Neuronal stem cell (in vitro differentiated cells): ENCODE measurements around the gene XPO6.

Experiments
- DNase-seq: peaks from one replicate; pipeline ENCODE4 v3.0.0-alpha.2; 2013; ENCODE audit warnings: low spot score
- H2AFZ ChIP-seq: one replicate; pipeline ENCODE4 v1.6.1; 2013; ENCODE audit warnings: mild to moderate bottlenecking, low read length, inconsistent platforms
- H2AK5ac ChIP-seq: 2 replicates; pipeline ENCODE4 v1.6.1; 2013; ENCODE audit warnings: low read depth, mild to moderate bottlenecking, inconsistent platforms, low read length, moderate library complexity, mixed read lengths
- H2BK120ac ChIP-seq: 2 replicates; pipeline ENCODE4 v1.6.1; 2013; ENCODE audit warnings: low read depth, mild to moderate bottlenecking, inconsistent platforms, low read length, moderate library complexity, mixed read lengths
- H2BK12ac ChIP-seq: one replicate; pipeline ENCODE4 v1.6.1; 2013; ENCODE audit warnings: low read length, inconsistent platforms
- H2BK15ac ChIP-seq: 2 replicates; pipeline ENCODE4 v1.6.1; 2013; ENCODE audit warnings: mild to moderate bottlenecking, low read length, inconsistent platforms, mixed read lengths
- H2BK5ac ChIP-seq: one replicate; pipeline ENCODE4 v1.6.1; 2013; ENCODE audit warnings: inconsistent platforms, mild to moderate bottlenecking, low read length, moderate library complexity
- H3K14ac ChIP-seq: one replicate; pipeline ENCODE4 v1.6.1; 2013; ENCODE audit warnings: low read length, inconsistent platforms
- H3K18ac ChIP-seq: 2 replicates; pipeline ENCODE4 v1.6.1; 2013; ENCODE audit warnings: low read length, inconsistent platforms
- H3K23ac ChIP-seq: 2 replicates; pipeline ENCODE4 v1.6.1; 2013; ENCODE audit warnings: low read depth, mild to moderate bottlenecking, mixed read lengths, low read length, inconsistent platforms; ENCODE audit not compliant: poor library complexity
- H3K27ac ChIP-seq: replicated peaks from 3 replicates; pipeline ENCODE4 v1.5.1; 2013; ENCODE audit warnings: low read length, inconsistent platforms
- H3K27me3 ChIP-seq, 3 experiments: 2 replicates each; pipeline ENCODE4 v1.6.1; 2013; ENCODE audit warnings: low read length in 3 of 3, mild to moderate bottlenecking in 2 of 3, inconsistent platforms in 1 of 3, low read depth in 1 of 3, mixed read lengths in 1 of 3, moderate library complexity in 1 of 3; ENCODE audit not compliant: control insufficient read depth in 3 of 3, insufficient read depth in 3 of 3
- H3K36me3 ChIP-seq, 2 donors: replicated peaks in 1 of 2; 2 replicates each; pipeline ENCODE4 v1.6.1; 2013; ENCODE audit warnings: low read length in 2 of 2; ENCODE audit not compliant: control insufficient read depth in 2 of 2, insufficient read depth in 2 of 2
- H3K4ac ChIP-seq: 2 replicates; pipeline ENCODE4 v1.6.1; 2013; ENCODE audit warnings: inconsistent platforms, mild to moderate bottlenecking, low read length, moderate library complexity
- H3K4me1 ChIP-seq, 2 donors: 1 replicate in 1 of 2; 2 replicates in 1 of 2; pipeline ENCODE4 v1.6.1; 2013; ENCODE audit warnings: low read length in 2 of 2, low read depth in 1 of 2; ENCODE audit not compliant: control insufficient read depth in 2 of 2, insufficient read depth in 1 of 2
- H3K4me2 ChIP-seq: one replicate; pipeline ENCODE4 v1.6.1; 2013; ENCODE audit warnings: mild to moderate bottlenecking, low read length, inconsistent platforms; ENCODE audit not compliant: insufficient read depth, poor library complexity, severe bottlenecking
- H3K4me3 ChIP-seq, 2 donors: 2 replicates each; pipeline ENCODE4 v1.5.1; 2013; ENCODE audit warnings: low read length in 2 of 2, mild to moderate bottlenecking in 2 of 2, inconsistent platforms in 1 of 2, moderate library complexity in 1 of 2
- H3K79me1 ChIP-seq: one replicate; pipeline ENCODE4 v1.6.1; 2013; ENCODE audit warnings: low read depth, mild to moderate bottlenecking, inconsistent platforms, low read length, moderate library complexity
- H3K9ac ChIP-seq: one replicate; pipeline ENCODE4 v1.6.1; 2013; ENCODE audit warnings: mild to moderate bottlenecking, low read depth, low read length, inconsistent platforms; ENCODE audit not compliant: poor library complexity
- H3K9me3 ChIP-seq, 2 donors: replicated peaks in 1 of 2; 2 replicates each; pipeline versions ENCODE3 to v1.6.1; 2013; ENCODE audit warnings: low read length in 2 of 2, mild to moderate bottlenecking in 2 of 2, inconsistent platforms in 1 of 2, low read depth in 1 of 2, mixed read lengths in 1 of 2, moderate library complexity in 1 of 2; ENCODE audit not compliant: control insufficient read depth in 2 of 2, insufficient read depth in 1 of 2
- H4K8ac ChIP-seq: one replicate; pipeline ENCODE4 v1.6.1; 2013; ENCODE audit warnings: low read depth, mild to moderate bottlenecking, inconsistent platforms, low read length, moderate library complexity
- H4K91ac ChIP-seq: one replicate; pipeline ENCODE4 v1.6.1; 2013; ENCODE audit warnings: low read length, low read depth, mild to moderate bottlenecking, inconsistent platforms; ENCODE audit not compliant: poor library complexity
- WGBS, 2 donors: extraction: QIAGEN DNeasy Blood & Tissue Kit; methylation state at CpG; one replicate each; pipeline ENCODE4 v1.1.7; 2013; ENCODE audit warnings: missing lambda C conversion rate in 2 of 2, mixed read lengths in 1 of 2; ENCODE audit not compliant: insufficient read length in 2 of 2, insufficient replicate concordance in 1 of 2; ENCODE audit errors: extremely low coverage in 2 of 2; 5-methylcytosine and 5-hydroxymethylcytosine counted together

XPO6 gene

GRCh38 chr16:28081391-28081968 lies 130.3 kb downstream of the XPO6 start:
- Histone ChIP-seq H2AK5ac (no peak overlapping the region), H3K14ac (no peak overlapping the region), H3K27me3 (no peaks in the 10 kb centered on the region), H4K8ac (no peak overlapping the region), H3K36me3 (no peaks in the 10 kb centered on the region), H3K18ac (peak overlapping the region; percentile 32), H2BK5ac (no peak overlapping the region), H3K23ac (no peak overlapping the region), H3K4ac (no peak overlapping the region), H3K9ac (peak overlapping the region; percentile 73), H3K9me3 (no peaks in the 10 kb centered on the region), H3K4me1 (peaks cover 0 to 9% of the 10 kb centered on the region in 2 donors), H3K4me3 (no peak overlapping the region), H2BK120ac (no peak overlapping the region), H2AFZ (no peak overlapping the region), H2BK15ac (no peak overlapping the region), H4K91ac (no peak overlapping the region), H3K79me1 (no peaks in the 10 kb centered on the region), H3K4me2 (no peak overlapping the region), H3K27ac (no peak overlapping the region), H2BK12ac (no peak overlapping the region)
- WGBS, 2 donors: no CpG with 5 or more reads among the region's 9 CpGs
- DNase-seq: no peak

DNA sequence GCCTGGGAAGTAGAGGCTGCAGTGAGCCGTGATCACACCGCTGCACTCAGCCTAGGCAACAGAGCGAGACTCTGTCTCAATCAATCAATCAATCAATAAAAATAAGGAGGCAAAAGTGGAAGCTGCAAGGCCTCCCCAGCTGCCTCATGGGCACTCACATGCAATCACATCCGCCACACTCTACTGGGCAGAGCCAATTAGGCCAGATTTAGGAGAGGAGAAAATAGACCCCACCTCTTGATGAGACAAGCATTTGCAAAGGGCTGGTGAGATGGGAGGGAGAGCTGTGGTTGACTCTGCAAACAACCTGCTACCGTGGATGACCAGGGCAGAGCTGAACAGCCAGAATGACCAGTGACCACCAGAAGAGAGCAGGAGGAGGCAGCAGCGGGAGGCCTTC lies 133.5 kb downstream of the XPO6 start:
- H3K4me1 ChIP-seq: peaks cover 0 to 3% of the 10 kb centered on the region in 2 donors
- no peak overlapping the region for H2BK15ac ChIP-seq
- H3K14ac ChIP-seq: no peak overlapping the region
- H3K23ac ChIP-seq: no peak overlapping the region
- no peak overlapping the region for H2AFZ ChIP-seq
- no peak overlapping the region for H3K4me3 ChIP-seq
- H3K27ac ChIP-seq: no peak overlapping the region
- H2BK120ac ChIP-seq: no peak overlapping the region
- H4K91ac ChIP-seq: no peak overlapping the region
- H3K9me3 ChIP-seq: no peaks in the 10 kb centered on the region
- DNase-seq: no peak
- H3K79me1 ChIP-seq: no peaks in the 10 kb centered on the region
- no peak overlapping the region for H4K8ac ChIP-seq
- H3K4me2 ChIP-seq: no peak overlapping the region
- WGBS, 2 donors: no CpG with 5 or more reads among the region's 6 CpGs
- no peak overlapping the region for H2AK5ac ChIP-seq
- peaks cover 0 to 3% (median 0%) of the 10 kb centered on the region in 3 experiments for H3K27me3 ChIP-seq
- no peak overlapping the region for H3K18ac ChIP-seq
- H3K4ac ChIP-seq: no peak overlapping the region
- H3K36me3 ChIP-seq: no peaks in the 10 kb centered on the region
- H2BK12ac ChIP-seq: no peak overlapping the region
- H3K9ac ChIP-seq: no peak overlapping the region
- H2BK5ac ChIP-seq: no peak overlapping the region

DNA sequence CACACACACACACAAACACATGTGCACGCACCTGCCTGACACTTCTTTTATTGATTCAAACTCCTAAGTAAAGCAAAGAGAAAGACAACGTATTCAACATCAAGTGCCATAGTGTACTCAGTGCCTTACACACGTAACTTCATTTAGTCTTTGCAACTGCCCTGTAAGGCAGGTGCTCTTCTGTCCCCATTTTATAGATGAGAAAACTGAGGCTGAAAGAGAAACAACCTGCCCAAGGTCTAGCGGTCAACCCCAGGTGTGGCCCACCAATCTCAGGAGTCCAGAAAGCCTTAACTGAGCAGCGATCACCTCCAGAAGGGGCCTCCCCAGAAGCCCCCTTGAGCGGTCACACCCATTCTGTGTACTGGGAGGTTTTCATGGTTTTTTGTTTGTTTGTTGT lies 137.9 kb downstream of the XPO6 start:
- H3K27ac ChIP-seq: no peak overlapping the region
- no peak overlapping the region for H2BK5ac ChIP-seq
- no peak overlapping the region for H2AK5ac ChIP-seq
- no peaks in the 10 kb centered on the region for H3K4me1 ChIP-seq
- H3K18ac ChIP-seq: no peak overlapping the region
- DNase-seq: no peak
- H2AFZ ChIP-seq: no peak overlapping the region
- H3K14ac ChIP-seq: no peak overlapping the region
- H4K91ac ChIP-seq: no peak overlapping the region
- no peak overlapping the region for H3K9ac ChIP-seq
- H2BK15ac ChIP-seq: no peak overlapping the region
- peaks cover 0 to 7% (median 0%) of the 10 kb centered on the region in 3 experiments for H3K27me3 ChIP-seq
- H2BK120ac ChIP-seq: no peak overlapping the region
- H3K4ac ChIP-seq: no peak overlapping the region
- no peak overlapping the region for H2BK12ac ChIP-seq
- no CpG with 5 or more reads among the region's 6 CpGs for WGBS, 2 donors
- no peak overlapping the region for H3K23ac ChIP-seq
- H3K4me2 ChIP-seq: no peak overlapping the region
- H3K9me3 ChIP-seq: no peaks in the 10 kb centered on the region
- no peak overlapping the region for H3K4me3 ChIP-seq
- H3K36me3 ChIP-seq: no peaks in the 10 kb centered on the region
- H4K8ac ChIP-seq: no peak overlapping the region
- H3K79me1 ChIP-seq: no peaks in the 10 kb centered on the region

- no peak overlapping the region for H3K27ac ChIP-seq
- H3K18ac ChIP-seq: no peak overlapping the region
- no peak overlapping the region for H2BK15ac ChIP-seq
- H3K79me1 ChIP-seq: no peaks in the 10 kb centered on the region
- H2AFZ ChIP-seq: no peak overlapping the region
- H3K9ac ChIP-seq: no peak overlapping the region
- WGBS, 2 donors: no CpG with 5 or more reads among the region's 4 CpGs
- no peak overlapping the region for H3K23ac ChIP-seq
- H3K14ac ChIP-seq: no peak overlapping the region
- H3K27me3 ChIP-seq: peaks cover 0 to 17% (median 0%) of the 10 kb centered on the region in 3 experiments
- H3K4me1 ChIP-seq: no peaks in the 10 kb centered on the region
- H3K4me3 ChIP-seq: no peak overlapping the region
- no peak overlapping the region for H4K8ac ChIP-seq
- no peak overlapping the region for H2BK12ac ChIP-seq
- no peak overlapping the region for H2AK5ac ChIP-seq
- no peak overlapping the region for H2BK5ac ChIP-seq
- no peak overlapping the region for H4K91ac ChIP-seq
- H2BK120ac ChIP-seq: no peak overlapping the region
- no peak for DNase-seq
- H3K9me3 ChIP-seq: no peaks in the 10 kb centered on the region
- H3K36me3 ChIP-seq: no peaks in the 10 kb centered on the region
- no peak overlapping the region for H3K4ac ChIP-seq
- H3K4me2 ChIP-seq: no peak overlapping the region
Observed at GRCh38 chr16:28072087-28072486, 139.7 kb downstream of the XPO6 start.
